SU-DHL-6 (cell line): ENCODE results near the gene PPFIBP1.

Experiments
- H2AFZ ChIP-seq: fragments of 200-600 bp; sonication (generic); 2 replicates; pipeline ENCODE4 v1.6.1; 2014; ENCODE audit warnings: low read depth, mild to moderate bottlenecking, moderate library complexity, mixed read lengths, antibody characterized with exemption, low read length; ENCODE audit not compliant: severe bottlenecking
- H3F3A ChIP-seq: fragments of 200-600 bp; shearing (Covaris generic); 2 replicates; pipeline ENCODE4 v1.6.0; 2016; ENCODE audit warnings: antibody characterized with exemption, mild to moderate bottlenecking; ENCODE audit not compliant: insufficient read depth
- H3K27ac ChIP-seq: fragments of 200-600 bp; sonication (generic); 2 replicates; pipeline ENCODE4 v1.5.1; 2016; ENCODE audit warnings: low read depth, mild to moderate bottlenecking, low read length, moderate library complexity, mixed read lengths
- H3K27me3 ChIP-seq: fragments of 200-600 bp; sonication (generic), shearing (Covaris generic); 2 replicates; pipeline ENCODE4 v1.6.0; 2014; ENCODE audit warnings: mild to moderate bottlenecking, low read length
- H3K36me3 ChIP-seq: fragments of 200-600 bp; sonication (generic); 2 replicates; pipeline ENCODE4 v1.6.1; 2014; ENCODE audit warnings: mild to moderate bottlenecking, low read length, mixed read lengths
- H3K4me2 ChIP-seq: fragments of 300-600, 200-600 bp; shearing (Covaris generic), sonication (generic); 2 replicates; pipeline ENCODE4 v1.6.0; 2014; ENCODE audit warnings: low read length, low read depth, mild to moderate bottlenecking; ENCODE audit not compliant: poor library complexity, severe bottlenecking
- H3K4me3 ChIP-seq: fragments of 200-600 bp; sonication (generic); 2 replicates; pipeline ENCODE4 v1.5.1; 2014; ENCODE audit warnings: antibody characterized with exemption, low read length, mild to moderate bottlenecking, mixed read lengths; ENCODE audit not compliant: insufficient read depth, poor library complexity, severe bottlenecking
- H3K79me2 ChIP-seq: fragments of 200-600 bp; sonication (generic); 2 replicates; pipeline ENCODE4 v1.6.1; 2014; ENCODE audit warnings: mild to moderate bottlenecking, low read length, moderate library complexity; ENCODE audit not compliant: insufficient read depth
- H3K9ac ChIP-seq: fragments of 200-600 bp; sonication (generic); 2 replicates; pipeline ENCODE4 v1.7.0; 2014; ENCODE audit warnings: mild to moderate bottlenecking, low read length
- H3K9me2 ChIP-seq: fragments of 200-600 bp; sonication (generic); replicated peaks from 2 replicates; pipeline ENCODE4 v1.6.1; 2014; ENCODE audit warnings: low read length; ENCODE audit not compliant: insufficient read depth
- H3K9me3 ChIP-seq: fragments of 200-600 bp; sonication (generic); 2 replicates; pipeline ENCODE4 v1.6.1; 2014; ENCODE audit warnings: low read length, mixed read lengths; ENCODE audit not compliant: insufficient read depth
- H4K20me1 ChIP-seq: fragments of 200-600 bp; sonication (generic); 2 replicates; pipeline ENCODE4 v1.6.1; 2014; ENCODE audit warnings: low read depth, mild to moderate bottlenecking, antibody characterized with exemption, low read length, moderate library complexity, mixed read lengths
- CTCF ChIP-seq: fragments of 200-600 bp; sonication (generic); IDR thresholded peaks from one replicate; pipeline ENCODE4 v1.5.1; 2017; ENCODE audit warnings: antibody characterized with exemption, mild to moderate bottlenecking, low read length, moderate library complexity; ENCODE audit not compliant: insufficient read depth, poor library complexity, severe bottlenecking
- EZH2phosphoT487 ChIP-seq: fragments of 200-600 bp; sonication (generic), shearing (Covaris generic); conservative IDR thresholded peaks from 2 replicates; pipeline ENCODE4 v1.6.1; 2018; ENCODE audit warnings: mild to moderate bottlenecking, antibody characterized with exemption, low read length, moderate library complexity, mixed read lengths

Gene PPFIBP1

GRCh38 chr12:27667540-27667939 is 143.5 kb downstream of the PPFIBP1 start:
- Histone ChIP-seq H3K27me3 (no peaks in the 10 kb centered on the region), H3F3A (no peaks in the 10 kb centered on the region), H3K4me3 (no peak overlapping the region), H2AFZ (no peak overlapping the region), H3K79me2 (no peaks in the 10 kb centered on the region), H3K9me2 (no peaks in the 10 kb centered on the region), H3K27ac (no peak overlapping the region), H3K9ac (no peak overlapping the region), H3K4me2 (no peak overlapping the region), H3K36me3 (no peaks in the 10 kb centered on the region), H3K9me3 (no peaks in the 10 kb centered on the region), H4K20me1 (no peaks in the 10 kb centered on the region)
- TF ChIP-seq EZH2phosphoT487 (no peak), CTCF (no peak)

GRCh38 chr12:27672051-27672450 is 148.0 kb downstream of the PPFIBP1 start:
- no peak overlapping the region for H3K4me2 ChIP-seq
- no peak overlapping the region for H3K27ac ChIP-seq
- H4K20me1 ChIP-seq = no peaks in the 10 kb centered on the region
- H3K4me3 ChIP-seq = no peak overlapping the region
- TF ChIP-seq EZH2phosphoT487 = no peak
- H3K36me3 ChIP-seq = no peaks in the 10 kb centered on the region
- H3K9me2 ChIP-seq = no peaks in the 10 kb centered on the region
- H3K9ac ChIP-seq = no peak overlapping the region
- no peaks in the 10 kb centered on the region for H3K9me3 ChIP-seq
- H2AFZ ChIP-seq = no peak overlapping the region
- no peaks in the 10 kb centered on the region for H3K27me3 ChIP-seq
- H3K79me2 ChIP-seq = no peaks in the 10 kb centered on the region
- no peaks in the 10 kb centered on the region for H3F3A ChIP-seq

- H3K36me3 ChIP-seq = no peaks in the 10 kb centered on the region
- no peak overlapping the region for H3K9ac ChIP-seq
- H3K4me2 ChIP-seq = no peak overlapping the region
- H3K27ac ChIP-seq = no peak overlapping the region
- H3K27me3 ChIP-seq = no peaks in the 10 kb centered on the region
- H3K9me3 ChIP-seq = no peaks in the 10 kb centered on the region
- TF ChIP-seq CTCF = no peak
- no peak for TF ChIP-seq EZH2phosphoT487
- H2AFZ ChIP-seq = no peak overlapping the region
- no peaks in the 10 kb centered on the region for H3F3A ChIP-seq
- no peaks in the 10 kb centered on the region for H3K9me2 ChIP-seq
- H3K4me3 ChIP-seq = no peak overlapping the region
- H3K79me2 ChIP-seq = no peaks in the 10 kb centered on the region
- H4K20me1 ChIP-seq = no peaks in the 10 kb centered on the region
These were observed 148.6 kb downstream of the PPFIBP1 start for GRCh38 chr12:27672643-27673042.

GRCh38 chr12:27673101-27673718 is 149.2 kb downstream of the PPFIBP1 start:
- Histone ChIP-seq H3F3A (no peaks in the 10 kb centered on the region), H3K27me3 (no peaks in the 10 kb centered on the region), H3K36me3 (no peaks in the 10 kb centered on the region), H3K4me3 (no peak overlapping the region), H3K9me3 (no peaks in the 10 kb centered on the region), H3K79me2 (no peaks in the 10 kb centered on the region), H4K20me1 (no peaks in the 10 kb centered on the region), H3K27ac (no peak overlapping the region), H2AFZ (no peak overlapping the region), H3K4me2 (no peak overlapping the region), H3K9me2 (no peaks in the 10 kb centered on the region), H3K9ac (no peak overlapping the region)
- TF ChIP-seq EZH2phosphoT487 (no peak), CTCF (no peak)
